GM19395 (cell line): ENCODE data around the gene EXOSC5.
"Not testable (repeated sequence)": the region's sequence is repeated elsewhere in the genome, so short reads cannot be mapped to it uniquely, and the experiment has no call there.

Experiments
- ATAC-seq: cut with Tn5 transposase; IDR thresholded peaks from one replicate; pipeline ENCODE4 v1.9.1; 2021; ENCODE audit warnings: mild to moderate bottlenecking, moderate library complexity; ENCODE audit not compliant: unreplicated experiment

The EXOSC5 gene

DNA sequence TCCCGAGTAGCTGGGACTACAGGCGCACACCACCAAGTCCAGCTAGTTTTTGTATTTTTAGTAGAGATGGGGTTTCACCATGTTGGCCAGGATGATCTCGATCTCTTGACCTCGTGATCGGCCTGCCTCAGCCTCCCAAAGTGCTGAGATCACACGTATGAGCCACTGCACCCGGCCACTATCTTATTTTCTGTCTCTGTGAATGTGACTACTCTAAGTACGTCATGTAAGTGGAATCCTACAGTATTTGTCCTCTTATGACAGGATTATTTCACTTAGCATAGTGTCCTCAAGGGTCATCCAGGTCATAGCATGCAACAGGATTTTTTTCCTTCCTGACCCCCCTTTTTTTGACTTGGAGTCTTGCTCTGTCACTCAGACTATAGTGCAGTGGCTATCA lies 25.6 kb downstream of the EXOSC5 start:
- no peak for ATAC-seq

GRCh38 chr19:41371119-41371518 lies 26.0 kb downstream of the EXOSC5 start:
- not testable (repeated sequence) for ATAC-seq

DNA sequence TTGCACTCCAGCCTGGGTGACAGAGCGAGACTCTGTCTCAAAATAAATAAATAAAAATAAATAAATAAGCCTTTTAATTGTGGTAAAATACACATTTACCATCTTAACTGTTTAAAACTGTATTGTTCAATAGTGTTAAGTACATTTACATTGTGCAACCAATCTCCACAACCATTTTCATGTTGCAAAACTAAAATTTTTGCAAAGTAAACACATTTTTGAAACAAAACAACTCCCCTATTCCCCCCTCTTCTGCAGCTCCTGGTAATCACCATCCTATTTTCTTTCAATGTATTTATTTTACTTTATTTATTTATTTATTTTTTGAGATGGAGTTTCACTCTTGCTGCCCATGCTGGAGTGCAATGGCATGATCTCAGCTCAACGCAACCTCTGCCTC lies 27.4 kb downstream of the EXOSC5 start:
- ATAC-seq, result no peak

- no peak for ATAC-seq
Observed at GRCh38 chr19:41367848-41368301, 29.3 kb downstream of the EXOSC5 start.

- no peak for ATAC-seq
Observed at GRCh38 chr19:41366089-41366488, 31.1 kb downstream of the EXOSC5 start.

DNA sequence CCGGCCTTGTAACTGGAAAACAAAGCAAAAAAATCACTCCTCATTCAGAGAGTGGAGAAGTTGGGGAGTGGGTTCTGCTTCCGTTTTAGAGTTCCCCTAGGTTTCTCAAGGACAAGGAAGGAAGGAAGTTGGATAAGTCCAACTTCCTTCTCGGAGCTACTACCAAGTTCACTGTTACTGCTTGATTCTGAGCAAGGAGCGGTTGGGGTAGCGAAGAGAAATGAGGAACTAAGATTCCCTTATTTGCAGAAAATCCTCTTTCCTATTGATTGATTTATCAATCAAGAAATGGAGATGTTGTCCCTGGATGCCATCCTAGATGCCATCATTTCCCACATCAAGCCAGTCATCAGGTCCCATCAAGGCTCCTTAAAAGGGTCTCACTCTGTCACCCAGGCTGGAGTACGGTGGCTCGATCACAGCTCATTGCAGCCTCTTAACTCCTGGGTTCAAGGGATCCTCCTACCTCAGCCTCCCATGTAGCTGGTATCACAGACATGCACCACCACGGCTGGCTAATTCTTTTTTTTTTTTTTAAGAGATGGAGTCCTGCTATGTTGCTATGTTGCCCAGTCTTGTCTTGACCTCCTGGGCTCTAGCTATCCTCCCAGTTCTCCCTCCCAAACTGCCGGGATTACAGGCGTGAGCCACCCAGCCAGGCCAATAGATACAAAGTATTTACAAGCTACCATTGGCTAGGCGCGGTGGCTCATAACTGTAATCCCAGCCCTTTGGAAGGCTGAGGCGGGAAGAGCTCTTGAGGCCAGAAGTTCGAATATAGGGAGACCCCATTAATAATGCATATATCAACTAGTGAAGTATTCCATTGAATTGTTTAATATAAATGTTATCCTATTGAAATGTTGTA lies 32.4 kb downstream of the EXOSC5 start:
- no peak for ATAC-seq

DNA sequence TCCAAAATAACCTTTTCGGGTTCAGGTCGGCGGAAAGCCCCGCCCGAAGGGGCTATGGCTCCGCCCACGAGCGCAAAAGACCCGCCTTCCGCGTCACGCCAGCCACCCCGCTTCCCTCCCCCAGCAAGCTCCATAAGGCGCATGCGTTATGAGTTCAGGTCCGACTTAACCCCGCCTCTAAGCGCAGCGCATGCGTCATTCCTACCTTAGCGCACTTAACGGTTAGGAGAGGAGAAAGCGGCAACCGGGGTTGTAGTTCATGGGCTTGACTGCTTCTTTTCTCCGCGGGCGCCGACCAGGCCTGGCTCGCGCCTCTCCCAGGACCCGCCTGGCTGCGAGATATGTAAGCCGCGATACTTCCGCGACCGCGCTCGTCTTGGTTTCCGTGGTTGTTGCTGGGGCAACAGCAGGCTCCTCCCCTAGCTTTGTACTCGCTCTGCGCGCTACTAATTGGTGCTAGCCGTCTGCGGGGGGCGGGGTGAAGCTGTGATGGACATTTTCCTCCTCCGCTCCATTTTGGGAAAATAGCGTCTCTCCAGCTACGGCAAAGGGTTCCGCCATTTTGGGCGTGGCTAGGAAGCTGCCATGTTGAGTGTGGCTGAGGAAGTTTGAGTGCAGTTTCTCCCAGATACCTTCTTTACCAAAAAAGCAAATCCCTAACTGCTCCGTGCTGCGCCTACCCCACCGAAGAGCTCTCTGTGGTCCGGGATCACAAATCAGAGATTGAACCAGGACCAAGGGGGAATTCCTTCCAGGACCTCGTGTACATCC lies 33.2 kb downstream of the EXOSC5 start, which contains the start of gene B9D2:
Gene B9D2 (minus strand): TSS at position 397 of the 771 bp plus-strand sequence. CDS start 630 bp downstream, outside the sequence.
- peak; percentile 82 for ATAC-seq

DNA sequence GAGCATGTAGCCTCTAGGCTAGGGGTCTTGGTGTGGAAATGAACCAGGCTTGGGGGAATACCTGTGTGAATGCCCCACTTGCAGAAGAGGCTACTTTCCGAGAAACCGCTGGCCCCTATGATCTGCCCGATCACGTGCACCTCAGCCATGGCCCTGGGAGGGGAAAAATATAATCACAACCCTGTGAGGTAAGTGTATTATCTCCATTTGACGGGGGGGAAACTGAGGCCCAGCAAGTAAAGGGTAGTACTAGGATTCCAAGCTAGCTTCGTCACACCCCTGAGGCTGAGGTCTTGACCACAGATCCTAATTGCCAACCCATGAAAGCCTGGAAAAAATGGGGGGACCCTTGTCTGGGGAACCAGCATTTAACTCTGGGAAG lies 33.8 kb downstream of the EXOSC5 start:
- no peak for ATAC-seq

DNA sequence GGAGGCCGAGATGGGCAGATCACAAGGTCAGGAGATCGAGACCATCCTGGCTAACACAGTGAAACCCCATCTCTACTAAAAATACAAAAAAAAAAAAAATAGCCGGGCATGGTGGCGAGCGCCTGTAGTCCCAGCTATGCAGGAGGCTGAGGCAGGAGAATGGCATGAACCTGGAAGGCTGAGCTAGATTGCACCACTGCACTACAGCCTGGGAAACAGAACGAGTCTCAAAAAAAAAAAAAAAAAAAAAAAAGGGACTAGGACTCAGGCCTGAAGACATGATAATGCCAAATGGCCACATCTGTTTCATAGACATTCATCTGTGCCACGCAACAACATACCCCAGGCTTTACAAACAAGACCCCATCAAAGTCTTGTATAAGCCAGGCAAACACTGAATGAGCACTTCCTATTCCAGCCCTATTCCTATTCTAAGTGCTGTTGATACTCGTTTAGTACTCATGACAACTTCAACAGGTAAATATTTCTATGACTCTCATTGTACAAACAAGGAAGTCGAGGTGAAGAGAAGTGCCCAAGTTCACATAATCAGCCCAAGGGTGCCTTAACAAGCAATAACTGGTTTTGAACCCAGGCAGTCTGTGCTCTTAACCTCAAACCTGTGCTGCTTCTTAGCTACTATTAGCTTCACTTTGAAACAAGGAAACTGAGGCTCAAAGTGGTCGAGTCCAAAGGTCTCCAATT lies 34.9 kb downstream of the EXOSC5 start:
- ATAC-seq, result no peak

DNA sequence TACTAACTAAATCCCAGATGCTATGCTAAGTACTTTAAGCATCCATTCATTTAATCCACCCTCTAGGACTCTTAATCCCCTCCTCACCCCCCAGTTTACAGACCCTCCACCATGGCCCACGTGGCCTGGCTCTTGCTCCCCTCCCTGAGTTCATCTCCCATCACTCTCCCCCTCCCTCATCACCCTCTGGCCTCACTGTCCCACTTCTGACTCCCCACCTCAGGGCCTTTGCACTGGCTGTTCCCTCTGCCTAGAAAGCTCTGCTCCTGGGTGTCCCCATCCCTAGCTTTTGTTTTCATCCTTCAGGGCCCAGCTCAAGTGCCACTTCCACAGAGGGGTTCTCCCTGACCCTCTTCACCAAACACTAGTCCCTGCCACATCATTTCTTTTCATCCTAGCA lies 37.4 kb downstream of the EXOSC5 start:
- ATAC-seq, result no peak

DNA sequence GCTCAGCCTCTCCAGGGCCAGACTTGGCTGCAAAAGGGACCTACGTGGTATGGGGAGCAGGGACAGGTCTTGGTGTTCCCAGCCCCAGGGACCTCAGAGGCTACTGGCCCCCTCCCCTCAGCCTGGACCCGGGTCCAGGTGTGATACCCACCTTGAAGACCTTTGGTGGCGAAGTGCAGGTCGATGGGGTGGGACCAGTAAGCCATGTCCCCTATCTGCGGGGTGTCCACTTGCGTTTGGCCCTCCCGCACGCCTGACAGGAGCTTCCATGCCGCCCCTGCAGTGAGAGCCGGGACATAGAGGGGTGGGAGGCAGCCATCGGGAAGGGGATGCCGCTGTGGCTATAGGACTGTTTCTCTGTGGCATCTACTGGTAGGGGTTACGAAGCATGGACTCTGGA lies 39.4 kb downstream of the EXOSC5 start:
- no peak for ATAC-seq

- ATAC-seq, result no peak
Observed at GRCh38 chr19:41356984-41357739, 40.0 kb downstream of the EXOSC5 start.

GRCh38 chr19:41355802-41356201 lies 41.4 kb downstream of the EXOSC5 start:
- ATAC-seq, result no peak

GRCh38 chr19:41355035-41355434 lies 42.1 kb downstream of the EXOSC5 start:
- ATAC-seq, result no peak

DNA sequence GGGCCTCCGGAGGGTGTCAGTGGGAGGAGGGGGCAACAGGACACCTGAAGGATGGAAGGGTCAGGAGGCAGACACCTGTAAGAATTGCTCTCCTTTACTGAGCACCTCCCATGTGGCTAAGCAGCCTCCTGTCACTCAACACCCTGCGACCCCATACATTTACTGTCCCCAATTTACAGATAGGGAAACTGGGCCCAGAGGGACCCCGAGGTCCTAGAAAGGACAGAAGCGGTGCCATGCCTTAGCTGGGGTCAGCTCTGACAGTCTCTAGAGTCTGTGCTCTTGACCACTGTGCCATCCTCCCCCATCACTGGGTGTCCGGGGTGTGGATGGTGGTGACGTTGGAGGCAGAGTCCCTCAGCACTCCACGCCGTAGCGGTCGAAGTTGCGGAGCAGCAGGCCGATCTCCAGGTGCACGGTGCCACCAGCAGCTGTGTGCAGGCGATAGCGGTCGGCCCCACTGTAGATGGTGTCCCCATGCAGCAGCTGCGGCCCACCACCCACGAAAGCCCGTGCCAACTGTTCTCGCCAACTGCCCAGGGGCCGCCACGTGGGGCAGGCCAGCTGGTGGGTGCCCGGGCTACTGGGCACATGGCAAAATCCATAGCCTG lies 42.7 kb downstream of the EXOSC5 start:
- no peak for ATAC-seq

DNA sequence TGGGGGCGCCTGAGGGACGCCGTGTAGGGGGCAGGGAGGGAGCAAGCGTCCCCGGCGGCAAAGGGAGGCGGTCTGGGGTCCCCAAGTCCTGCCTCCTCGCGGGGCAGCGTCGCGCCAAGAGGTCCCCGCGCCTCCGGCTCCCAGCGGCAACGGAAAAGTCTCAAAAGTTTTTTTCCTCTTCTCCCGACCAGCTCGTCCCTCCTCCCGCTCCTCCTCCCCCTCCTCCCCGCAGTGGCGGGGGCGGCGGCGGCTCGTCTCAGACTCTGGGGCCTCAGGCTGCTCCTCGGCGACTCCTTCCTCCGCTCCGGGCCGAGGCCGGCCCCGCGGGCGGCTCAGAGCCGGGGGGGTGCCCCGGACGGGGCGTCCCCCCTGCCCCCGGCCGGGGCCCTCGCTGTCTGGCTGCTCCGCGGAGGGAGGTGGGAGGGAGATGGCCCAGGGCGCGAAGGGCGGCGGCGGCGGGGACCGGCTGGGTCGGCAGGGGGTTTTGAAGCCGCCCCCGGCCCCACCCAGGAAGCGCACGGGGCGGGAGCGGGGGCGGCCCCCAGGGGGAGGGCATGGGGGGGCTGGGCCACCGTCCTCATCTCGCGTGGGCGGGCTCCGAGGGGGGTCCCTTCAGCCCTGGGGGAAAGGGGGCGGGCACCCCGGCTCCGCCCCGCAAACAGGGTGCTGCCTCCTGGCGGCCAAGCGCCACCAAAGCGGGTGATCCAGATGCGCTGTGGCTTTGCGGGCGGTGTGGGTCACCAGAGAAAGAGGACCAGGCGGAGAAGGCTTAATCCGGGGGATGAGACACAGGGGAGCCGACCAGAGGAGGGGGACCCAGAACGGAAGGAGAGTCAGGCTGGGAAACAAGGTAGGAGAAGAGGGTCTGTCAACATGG lies 43.5 kb downstream of the EXOSC5 start, which contains the start of gene TGFB1:
Gene TGFB1 (minus strand): TSS at position 457 of the 877 bp plus-strand sequence. CDS start 878 bp downstream, outside the sequence.
- no peak for ATAC-seq

GRCh38 chr19:41352609-41353465 lies 44.3 kb downstream of the EXOSC5 start:
- ATAC-seq, result no peak

DNA sequence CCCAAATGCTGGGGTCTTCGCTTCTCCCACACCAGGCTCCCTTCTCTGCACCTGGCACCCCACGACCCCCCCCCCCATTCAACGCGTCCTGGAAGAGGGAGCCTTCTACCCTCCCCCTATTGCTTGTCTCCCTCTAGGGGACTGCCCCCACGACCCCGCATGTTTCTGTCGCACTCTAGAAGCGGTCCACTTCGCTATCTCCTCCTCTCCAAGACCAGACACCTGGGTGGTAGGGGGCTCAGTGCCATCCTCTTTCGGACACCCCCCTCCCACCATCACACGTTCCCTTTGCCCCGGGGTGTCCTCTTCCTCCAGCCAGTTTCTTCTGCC lies 44.9 kb downstream of the EXOSC5 start:
- ATAC-seq, result no peak
